HepG2 (cell line): ENCODE data around the gene GYS2. TPM values are rescaled to one million over a fixed set of nuclear protein-coding genes. Genes with fewer than 3 reads are reported as not detected.

Experiments
- ATAC-seq: fragments of 200-7000 bp; cut with Tn5 transposase; 3 replicates; pipeline ENCODE4 v1.9.1; 2020; ENCODE audit warnings: mild to moderate bottlenecking, moderate library complexity
- BruUV-seq: library from RNA; stranded (reverse); fragments of 400-500 nt; replicated peaks from 2 replicates; lab custom pipeline; 2021; lab: Mats Ljungman, UMichigan
- CTCF ChIA-PET: fragments of 300-600 bp; formaldehyde crosslinking; extraction: SDS; loops from one replicate; lab custom pipeline; 2021; ENCODE audit warnings: low total read pairs, inconsistent platforms, low intra/inter-chr PET ratio; lab: Yijun Ruan, JAX
- POLR2A ChIA-PET: fragments of 350-600 bp; sonication (Branson Sonifier 250); formaldehyde crosslinking; loops from one replicate; lab custom pipeline; 2020; ENCODE audit warnings: antibody characterized with exemption, inconsistent platforms; lab: Yijun Ruan, JAX
- DNase-seq: peaks from one replicate; pipeline ENCODE4 v3.0.0-alpha.2; 2015; ENCODE audit warnings: low spot score
- FAIRE-seq: peaks from 3 replicates; lab custom pipeline; 2011; peaks lifted over from hg19 to GRCh38; lab: Jason Lieb, UNC
- H2AFZ ChIP-seq: one replicate; pipeline ENCODE4 v1.6.1; 2011; ENCODE audit warnings: low read length, inconsistent platforms
- H3K27ac ChIP-seq: fragments of 300-600 bp; 3 replicates; pipeline ENCODE4 v1.8.0; 2011; ENCODE audit warnings: mixed run types, mild to moderate bottlenecking, mixed read lengths, low read length, inconsistent platforms; ENCODE audit not compliant: insufficient read depth; ENCODE audit errors: extremely low read length
- H3K27me3 ChIP-seq, 2 experiments: fragments of 200-600 bp in 1 of 2; 2 replicates in 1 of 2; 3 replicates in 1 of 2; pipeline versions ENCODE4 v1.6.0 to v1.8.0; 2011; ENCODE audit warnings: low read length in 2 of 2, mild to moderate bottlenecking in 2 of 2, moderate library complexity in 2 of 2, inconsistent platforms in 1 of 2; ENCODE audit not compliant: insufficient read depth in 2 of 2, control insufficient read depth in 1 of 2
- H3K36me3 ChIP-seq, 2 experiments: fragments of 200-600 bp in 1 of 2; replicated peaks in 1 of 2; 2 replicates in 1 of 2; 3 replicates in 1 of 2; pipeline versions ENCODE4 v1.5.1 to v1.8.0; 2011; ENCODE audit warnings: low read length in 2 of 2, inconsistent platforms in 1 of 2; ENCODE audit not compliant: insufficient read depth in 2 of 2, control insufficient read depth in 1 of 2
- H3K4me1 ChIP-seq: 2 replicates; pipeline ENCODE4 v1.5.1; 2012; ENCODE audit warnings: low read length, inconsistent platforms; ENCODE audit not compliant: insufficient read depth
- H3K4me2 ChIP-seq: 2 replicates; pipeline ENCODE4 v1.6.0; 2011; ENCODE audit warnings: low read depth, low read length, inconsistent platforms
- H3K4me3 ChIP-seq, 3 experiments: fragments of 200-600 bp in 1 of 3; sonication (generic), shearing (Covaris generic) in 1 of 3; replicated peaks in 1 of 3; 2 replicates each; pipeline ENCODE4 v1.5.1; 2011 to 2016; ENCODE audit warnings: low read length in 3 of 3, inconsistent platforms in 2 of 3, low read depth in 2 of 3, mild to moderate bottlenecking in 2 of 3, control low read depth in 1 of 3, mixed read lengths in 1 of 3; ENCODE audit not compliant: insufficient read depth in 1 of 3
- H3K79me2 ChIP-seq: one replicate; pipeline ENCODE4 v1.6.1; 2011; ENCODE audit warnings: low read length, inconsistent platforms; ENCODE audit not compliant: insufficient read depth
- H3K9ac ChIP-seq: 2 replicates; pipeline ENCODE4 v1.6.0; 2011; ENCODE audit warnings: mild to moderate bottlenecking, low read depth, low read length, inconsistent platforms; ENCODE audit not compliant: insufficient read depth
- H3K9me3 ChIP-seq: 2 replicates; pipeline ENCODE4 v1.5.1; 2012; ENCODE audit warnings: mild to moderate bottlenecking, low read length
- H4K20me1 ChIP-seq: 2 replicates; pipeline ENCODE4 v1.6.0; 2011; ENCODE audit warnings: inconsistent platforms, mild to moderate bottlenecking, low read length, moderate library complexity; ENCODE audit not compliant: insufficient read depth
- ARNT ChIP-seq: fragments of 450-650 bp; IDR thresholded peaks from 2 replicates; pipeline ENCODE4 v1.6.1; 2017
- E2F2 ChIP-seq: sonication (generic); formaldehyde crosslinking; IDR thresholded peaks from 2 replicates; pipeline ENCODE4 v1.4.0; 2020; ENCODE audit warnings: missing genetic modification reagents, borderline replicate concordance
- ZFP91 ChIP-seq: sonication (generic); formaldehyde crosslinking; IDR thresholded peaks from 2 replicates; pipeline ENCODE4 v1.9.0; 2022; ENCODE audit warnings: missing genetic modification reagents, mild to moderate bottlenecking, borderline replicate concordance
- ZNF33B ChIP-seq: sonication (generic); formaldehyde crosslinking; IDR thresholded peaks from 2 replicates; pipeline ENCODE4 v1.5.1; 2020; ENCODE audit warnings: mild to moderate bottlenecking, missing genetic modification reagents
- ZNF430 ChIP-seq: sonication (generic); formaldehyde crosslinking; IDR thresholded peaks from 2 replicates; pipeline ENCODE4 v1.9.0; 2021; ENCODE audit warnings: mild to moderate bottlenecking, missing genetic modification reagents
- ZNF691 ChIP-seq: sonication (generic); formaldehyde crosslinking; IDR thresholded peaks from 2 replicates; pipeline ENCODE4 v1.4.0; 2020; ENCODE audit warnings: missing genetic modification reagents, low read depth, mild to moderate bottlenecking, borderline replicate concordance
- ZNF703 ChIP-seq: sonication (generic); formaldehyde crosslinking; IDR thresholded peaks from 2 replicates; pipeline ENCODE4 v1.5.1; 2020; ENCODE audit warnings: missing genetic modification reagents, mild to moderate bottlenecking, moderate library complexity, borderline replicate concordance
- WGBS: methylation state at CpG from one replicate; pipeline ENCODE4 v1.1.6; 2017; ENCODE audit warnings: low lambda C conversion rate; 5-methylcytosine and 5-hydroxymethylcytosine counted together
- in situ Hi-C: cut with HindIII; loops from 2 replicates; pipeline ENCODE4 v1.10.0; 2017; ENCODE audit warnings: low pct_unique_long_range_greater_than_20kb; ENCODE audit not compliant: extremely low pct_ligation_motif_present
- intact Hi-C: fragments of 100-400 bp; cut with micrococcal nuclease; formaldehyde crosslinking; loops from one replicate; pipeline ENCODE4 v1.10.0; 2022; ENCODE audit not compliant: unreplicated experiment
- polyA plus RNA-seq, 8 experiments: library from polyadenylated mRNA; depleted of rRNA in 3 of 8; stranded (reverse) in 7 of 8; unstranded in 1 of 8; fragments of >200 nt; fragmentation: Illumina TruSeq in 4 of 8; extraction: Trizol in 4 of 8; gene quantifications; 2 replicates each; pipeline versions ENCODE4 v1.2.1 to v1.2.3, GENCODE V29; 2011 to 2016; ENCODE audit warnings: low read depth in 4 of 8, missing spikeins in 1 of 8, mixed read lengths in 1 of 8; ENCODE audit not compliant: insufficient read depth in 1 of 8
- total RNA-seq, 5 experiments: library from RNA; depleted of rRNA; stranded (reverse); fragments of >200 nt; fragmentation: Illumina TruSeq; extraction: Trizol; gene quantifications; 2 replicates each; pipeline ENCODE4 v1.2.3, GENCODE V29; 2016; ENCODE audit warnings: low read depth in 1 of 5
- TF ChIP-seq, protein P1 (sequence below): sonication (generic); formaldehyde crosslinking; IDR thresholded peaks from 2 replicates; pipeline ENCODE4 v1.4.0; 2020; ENCODE audit warnings: missing genetic modification reagents, borderline replicate concordance

The GYS2 gene
- total and polyA plus RNA-seq, 2 of the 13 experiments (the other 11 are each of a cell fraction or from before 2014, with no cell fraction given), result not detected

DNA sequence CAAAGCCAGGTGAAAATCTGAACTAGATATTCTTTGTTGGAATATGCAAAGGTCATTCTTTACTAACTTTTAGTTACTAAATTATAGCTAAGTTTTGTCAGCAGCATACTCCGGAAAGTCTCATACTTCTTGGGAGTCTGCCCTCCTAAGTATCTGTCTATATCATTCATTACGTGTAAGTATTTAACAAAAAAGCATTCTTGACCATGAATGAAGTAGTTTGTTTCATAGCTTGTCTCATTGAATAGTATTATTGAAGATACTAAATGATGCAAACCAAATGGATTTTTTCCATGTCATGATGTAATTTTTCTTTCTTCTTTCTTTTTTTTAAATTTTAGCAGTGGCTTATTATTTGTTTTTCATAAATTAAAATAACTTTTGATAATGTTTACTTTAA, 88.4 kb downstream of the GYS2 start:
- ChIA-PET POLR2A (no interaction called here), CTCF (no interaction called here)
- intact Hi-C loops (no loop called here), in situ Hi-C loops (loop anchor here (25.0 kb wide), 1 partner anchor 521 kb away; the partner anchor contains the start of gene CMAS)
- H3K27ac ChIP-seq, result no peak overlapping the region
- whole genome bisulfite sequencing, result 100% methylated on average over 2 of the region's 2 CpGs
- H3K36me3 ChIP-seq, result peaks cover 4 to 20% of the 10 kb centered on the region in 2 experiments; a peak in 3 of 5 replicates
- no TSS peak for BruUV-seq
- no peaks in the 10 kb centered on the region for H3K9me3 ChIP-seq
- H2AFZ ChIP-seq, result no peak overlapping the region
- no peaks in the 10 kb centered on the region for H3K27me3 ChIP-seq
- no peaks in the 10 kb centered on the region for H3K4me1 ChIP-seq
- no peak for ATAC-seq
- no peak overlapping the region for H3K4me2 ChIP-seq
- H3K79me2 ChIP-seq, result no peaks in the 10 kb centered on the region
- TF ChIP-seq, protein P1, sequence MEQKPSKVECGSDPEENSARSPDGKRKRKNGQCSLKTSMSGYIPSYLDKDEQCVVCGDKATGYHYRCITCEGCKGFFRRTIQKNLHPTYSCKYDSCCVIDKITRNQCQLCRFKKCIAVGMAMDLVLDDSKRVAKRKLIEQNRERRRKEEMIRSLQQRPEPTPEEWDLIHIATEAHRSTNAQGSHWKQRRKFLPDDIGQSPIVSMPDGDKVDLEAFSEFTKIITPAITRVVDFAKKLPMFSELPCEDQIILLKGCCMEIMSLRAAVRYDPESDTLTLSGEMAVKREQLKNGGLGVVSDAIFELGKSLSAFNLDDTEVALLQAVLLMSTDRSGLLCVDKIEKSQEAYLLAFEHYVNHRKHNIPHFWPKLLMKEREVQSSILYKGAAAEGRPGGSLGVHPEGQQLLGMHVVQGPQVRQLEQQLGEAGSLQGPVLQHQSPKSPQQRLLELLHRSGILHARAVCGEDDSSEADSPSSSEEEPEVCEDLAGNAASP (CRISPR knock-in tag), result no peak
- no peak for TF ChIP-seq ZFP91 (CRISPR knock-in tag)
- no peak for TF ChIP-seq ZNF691 (CRISPR knock-in tag)
- TF ChIP-seq E2F2, result no peak
- TF ChIP-seq ZNF703, result no peak
- no peak for TF ChIP-seq ARNT
- TF ChIP-seq ZNF430 (CRISPR knock-in tag), result no peak
- no peak for TF ChIP-seq ZNF33B (CRISPR knock-in tag)
- H3K9ac ChIP-seq, result no peak overlapping the region
- H4K20me1 ChIP-seq, result no peaks in the 10 kb centered on the region
- DNase-seq, result no peak
- FAIRE-seq, result no peak
- H3K4me3 ChIP-seq, result no peak overlapping the region
